ENCODE measurements around the gene ALX3.

The ALX3 gene

DNA sequence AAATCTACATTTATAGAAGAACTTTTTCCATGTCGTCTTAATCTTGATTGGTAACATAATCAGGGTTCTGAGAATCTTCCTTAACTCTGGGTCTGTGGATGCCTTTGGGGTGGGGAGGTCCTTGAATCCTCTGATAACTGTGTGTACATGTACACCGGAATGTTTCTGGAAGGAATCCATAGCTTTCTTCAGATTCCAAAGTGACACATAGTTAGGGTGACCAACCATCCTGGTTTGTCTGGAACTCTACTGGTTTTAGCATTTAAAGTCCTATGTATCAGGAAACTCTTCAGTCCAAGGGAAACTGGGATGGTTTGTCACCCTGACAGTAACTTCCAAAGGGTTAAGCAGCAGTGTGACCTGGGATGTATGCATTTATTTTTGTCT, 19.2 kb downstream of the ALX3 start:
- no peak for TF ChIP-seq POLR2A (IDR thresholded peaks at IDR 0.05; ENCODE audit: low read length)
- TF ChIP-seq GATA1 (IDR thresholded peaks at IDR 0.05; ENCODE audit: low read depth, low read length) = no peak

DNA sequence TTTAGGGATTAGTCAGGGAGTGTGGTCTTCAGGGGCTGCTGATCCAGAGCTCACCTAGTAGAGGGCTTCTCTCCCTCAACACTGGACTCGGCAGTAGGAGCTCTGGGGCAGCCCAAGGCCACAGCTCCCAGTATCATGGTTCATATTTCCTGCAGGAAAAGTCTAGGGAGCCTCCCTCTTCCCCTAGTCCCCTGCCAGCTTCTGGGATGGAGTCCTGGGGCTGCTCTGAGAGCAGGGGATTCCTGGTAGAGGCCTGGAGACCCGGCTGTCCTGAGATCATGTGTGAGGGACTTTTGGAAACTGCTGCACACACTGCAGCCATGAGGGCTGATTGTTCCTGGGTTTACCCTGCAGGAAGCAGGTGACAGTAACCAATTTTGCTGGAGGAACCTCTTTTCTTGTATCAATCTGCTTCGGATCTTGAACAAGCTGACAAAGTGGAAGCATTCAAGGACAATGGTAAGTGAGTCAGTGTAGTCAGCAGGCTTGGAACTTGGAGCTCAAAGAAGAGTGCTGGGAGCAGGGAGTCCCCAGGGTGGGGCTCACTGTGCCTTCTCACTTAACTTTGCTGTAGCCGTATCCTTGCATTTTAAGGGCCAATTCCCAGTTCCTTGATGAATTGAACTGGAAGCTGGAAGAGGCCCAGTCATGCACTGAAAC, 19.7 kb downstream of the ALX3 start:
- TF ChIP-seq GATA1 (IDR thresholded peaks at IDR 0.05; ENCODE audit: low read depth, low read length) (no peak), POLR2A (IDR thresholded peaks at IDR 0.05; ENCODE audit: low read length) (no peak)
- no peak for DNase-seq

More for the DNA sequence above, 19.2 kb downstream of the ALX3 start:
- DNase-seq = no peak

DNA sequence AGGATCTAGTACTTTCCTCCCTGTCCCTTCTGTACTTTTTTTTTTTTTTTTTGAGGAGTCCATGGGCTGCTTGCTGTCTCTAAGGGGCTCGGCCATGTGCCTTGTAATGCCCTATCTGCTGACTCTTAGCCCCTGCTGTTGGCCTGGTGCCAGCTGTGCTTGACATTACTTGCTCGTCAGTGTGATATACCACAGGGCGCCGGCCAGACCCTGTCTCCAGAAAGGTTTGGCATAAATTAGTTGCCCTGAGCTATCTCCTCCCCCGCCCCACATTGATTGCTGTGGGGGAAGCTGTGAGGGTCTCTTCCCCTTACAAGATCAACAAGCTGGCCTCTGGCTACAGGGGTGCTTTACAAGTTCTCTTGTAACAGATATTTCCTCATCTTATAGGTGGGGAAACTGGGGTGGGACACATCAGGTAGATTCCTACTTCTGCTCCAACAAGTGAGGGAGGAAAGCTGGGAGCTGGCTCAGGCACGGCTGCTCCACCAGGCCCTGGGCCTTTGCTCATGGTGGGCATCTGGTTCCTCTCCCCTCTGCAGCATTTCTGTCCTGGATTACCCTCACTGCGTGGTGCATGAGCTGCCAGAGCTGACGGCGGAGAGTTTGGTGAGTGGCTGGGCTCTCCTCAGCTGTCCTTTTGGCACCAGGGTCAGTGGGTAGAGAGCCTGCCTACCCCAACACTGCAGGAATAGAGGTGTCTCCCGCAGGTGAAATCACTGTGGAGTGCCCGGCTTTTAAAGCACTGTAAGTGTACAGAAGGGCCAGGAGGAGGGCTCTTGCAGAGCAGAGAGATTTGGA, 20.5 kb downstream of the ALX3 start:
- peak in 1 of 2 experiments; percentile 10 for DNase-seq
- no peak for TF ChIP-seq POLR2A (IDR thresholded peaks at IDR 0.05; ENCODE audit: low read length)
- TF ChIP-seq GATA1 (IDR thresholded peaks at IDR 0.05; ENCODE audit: low read depth, low read length) = no peak

DNA sequence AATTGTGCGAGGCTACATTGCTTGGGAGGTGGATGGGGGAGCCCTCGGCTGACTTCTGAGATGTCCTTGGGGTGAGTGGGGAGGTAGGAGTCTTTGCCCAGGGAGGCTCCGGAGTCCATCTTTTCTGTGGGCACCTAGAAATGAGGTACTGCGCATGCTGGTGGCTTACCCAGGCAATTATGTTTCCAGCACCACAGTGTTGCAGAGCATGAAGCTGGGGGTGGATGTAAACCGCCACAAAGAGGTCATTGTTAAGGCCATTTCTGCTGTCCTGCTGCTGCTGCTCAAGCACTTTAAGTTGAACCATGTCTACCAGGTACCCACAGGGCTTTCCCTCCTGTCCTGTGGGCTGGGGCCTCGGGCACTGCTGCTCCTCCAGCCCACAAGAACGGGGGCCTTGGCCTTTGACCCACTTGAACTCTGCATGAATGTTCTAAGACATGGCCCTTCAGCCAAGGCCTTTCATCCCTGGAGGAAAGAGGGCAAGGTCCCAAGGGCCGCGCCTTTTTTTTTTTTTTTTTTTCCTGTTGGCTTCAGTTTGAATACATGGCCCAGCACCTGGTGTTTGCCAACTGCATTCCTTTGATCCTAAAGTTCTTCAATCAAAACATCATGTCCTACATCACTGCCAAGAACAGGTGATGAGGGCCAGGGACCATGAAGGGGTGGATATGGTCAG, 21.4 kb downstream of the ALX3 start:
- no peak for TF ChIP-seq POLR2A (IDR thresholded peaks at IDR 0.05; ENCODE audit: low read length)
- no peak for TF ChIP-seq GATA1 (IDR thresholded peaks at IDR 0.05; ENCODE audit: low read depth, low read length)
- no peak for DNase-seq

DNA sequence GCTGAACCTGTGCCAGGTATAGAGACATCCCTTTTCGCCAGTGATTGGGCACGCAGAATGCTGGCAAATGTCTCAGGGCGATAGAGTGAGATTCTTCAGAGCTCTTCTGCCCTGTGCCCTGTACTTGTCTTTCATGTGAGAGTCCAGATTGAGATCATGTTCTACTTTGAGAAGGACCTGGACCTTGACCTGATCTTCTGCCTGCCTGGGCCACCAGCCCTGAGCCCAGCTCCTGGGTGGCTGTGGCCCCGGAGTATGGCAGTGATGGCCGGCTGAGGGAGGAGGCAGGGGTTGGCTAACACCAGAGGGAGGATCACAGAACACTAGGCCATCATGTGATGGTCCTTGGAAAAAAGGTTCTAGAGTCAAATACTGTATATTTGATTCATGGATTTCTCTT, 22.2 kb downstream of the ALX3 start:
- TF ChIP-seq GATA1 (IDR thresholded peaks at IDR 0.05; ENCODE audit: low read depth, low read length) (no peak), POLR2A (IDR thresholded peaks at IDR 0.05; ENCODE audit: low read length) (no peak)
- DNase-seq = no peak

DNA sequence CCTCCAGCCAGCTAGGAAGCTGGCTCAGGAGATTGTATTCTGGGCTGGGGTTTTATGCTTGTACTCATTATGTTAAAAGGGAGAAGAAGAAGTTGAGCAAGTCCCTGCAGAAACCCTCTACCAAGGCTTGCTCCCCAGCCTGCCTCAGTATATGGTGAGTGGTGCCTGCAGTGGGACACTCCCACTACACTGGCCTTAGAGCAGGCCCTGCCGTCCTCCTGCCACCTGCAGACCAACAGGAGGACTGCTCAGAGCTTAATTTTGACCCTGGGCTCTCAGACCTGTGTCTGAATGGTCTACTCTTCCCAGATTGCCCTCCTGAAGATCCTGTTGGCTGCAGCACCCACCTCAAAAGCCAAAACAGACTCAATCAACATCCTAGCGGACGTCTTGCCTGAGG, 23.0 kb downstream of the ALX3 start:
- TF ChIP-seq GATA1 (IDR thresholded peaks at IDR 0.05; ENCODE audit: low read depth, low read length) (no peak), POLR2A (IDR thresholded peaks at IDR 0.05; ENCODE audit: low read length) (no peak)
- no peak for DNase-seq

DNA sequence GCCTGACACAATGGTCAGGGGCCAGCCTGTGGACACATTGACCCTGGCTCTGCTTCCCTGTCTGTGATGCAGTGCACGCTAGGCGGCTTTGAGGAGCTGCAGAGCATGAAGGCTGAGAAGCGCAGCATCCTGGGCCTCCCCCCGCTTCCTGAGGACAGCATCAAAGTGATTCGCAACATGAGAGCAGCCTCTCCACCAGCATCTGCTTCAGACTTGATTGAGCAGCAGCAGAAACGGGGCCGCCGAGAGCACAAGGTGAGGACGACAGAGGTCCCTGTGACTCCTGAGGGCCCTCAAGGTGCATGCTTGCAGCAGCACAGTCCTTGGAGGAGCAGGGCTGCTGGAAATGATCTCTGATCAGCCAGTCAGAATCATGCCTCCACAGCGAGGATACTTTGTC, 27.5 kb downstream of the ALX3 start:
- TF ChIP-seq POLR2A (IDR thresholded peaks at IDR 0.05; ENCODE audit: low read length) (no peak), GATA1 (IDR thresholded peaks at IDR 0.05; ENCODE audit: low read depth, low read length) (no peak)
- no peak for DNase-seq

DNA sequence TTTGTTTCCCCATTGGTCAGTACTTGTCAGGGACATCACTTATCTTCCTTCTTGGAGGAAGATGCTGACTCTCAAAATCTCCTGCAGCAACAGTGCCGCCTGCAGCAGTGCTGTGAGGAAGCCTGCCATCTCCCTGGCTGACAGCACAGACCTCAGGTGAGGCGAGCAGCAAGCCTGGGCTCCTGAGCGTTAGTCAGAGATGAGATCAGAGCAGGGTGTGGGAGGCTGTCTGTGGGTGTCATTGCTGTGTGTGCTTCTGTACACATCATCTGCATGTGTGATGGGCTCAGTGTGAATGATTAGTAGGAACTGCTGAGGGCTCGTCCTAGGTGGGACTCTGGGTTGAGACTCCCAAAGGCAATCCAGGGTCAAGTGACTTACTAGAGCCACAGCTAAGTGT, 29.9 kb downstream of the ALX3 start:
- TF ChIP-seq POLR2A (IDR thresholded peaks at IDR 0.05; ENCODE audit: low read length) = no peak
- TF ChIP-seq GATA1 (IDR thresholded peaks at IDR 0.05; ENCODE audit: low read depth, low read length) = no peak
- DNase-seq = peak in 1 of 2 experiments; percentile 22

DNA sequence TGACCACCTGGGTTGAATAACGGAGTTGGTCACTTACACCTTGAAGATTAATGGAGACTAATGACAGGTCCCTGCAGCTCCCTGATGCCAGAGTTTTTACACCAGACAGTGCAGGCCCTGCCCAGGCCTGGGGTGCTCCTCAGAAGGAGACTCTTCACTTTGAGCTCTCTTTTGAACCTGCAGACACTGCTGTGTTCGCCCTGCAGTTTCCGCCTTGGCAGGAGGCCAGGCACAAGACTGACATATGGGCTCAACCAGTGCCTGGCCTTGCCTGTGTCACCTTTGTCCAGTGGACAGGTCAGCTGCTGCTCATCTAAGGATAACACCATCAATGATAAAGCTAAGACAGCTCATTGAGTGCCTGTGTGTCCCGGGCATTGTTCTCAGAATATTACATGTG, 30.8 kb downstream of the ALX3 start:
- peak in 1 of 2 experiments; percentile 8 for DNase-seq
- TF ChIP-seq GATA1 (IDR thresholded peaks at IDR 0.05; ENCODE audit: low read depth, low read length) (no peak), POLR2A (IDR thresholded peaks at IDR 0.05; ENCODE audit: low read length) (no peak)

DNA sequence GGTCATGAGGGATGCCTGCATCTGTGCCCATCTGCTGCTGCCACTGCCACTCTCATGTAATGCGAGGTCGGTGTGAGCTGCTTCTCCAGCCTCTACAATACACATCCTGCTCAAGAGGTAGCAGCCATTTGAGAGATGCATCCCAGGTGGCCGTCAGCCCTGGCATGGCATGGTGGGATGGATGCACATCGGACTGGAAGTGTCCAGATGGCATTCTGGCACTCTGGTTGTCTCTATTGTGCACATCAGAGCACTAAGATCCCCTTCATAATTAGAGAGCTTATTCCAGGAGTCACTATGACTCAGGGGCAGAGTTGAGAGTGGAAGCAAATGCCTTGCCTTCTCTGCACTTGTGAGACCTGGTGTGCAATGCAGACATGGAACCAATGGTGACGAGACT, 32.2 kb downstream of the ALX3 start:
- TF ChIP-seq GATA1 (IDR thresholded peaks at IDR 0.05; ENCODE audit: low read depth, low read length) (no peak), POLR2A (IDR thresholded peaks at IDR 0.05; ENCODE audit: low read length) (no peak)
- DNase-seq = no peak

DNA sequence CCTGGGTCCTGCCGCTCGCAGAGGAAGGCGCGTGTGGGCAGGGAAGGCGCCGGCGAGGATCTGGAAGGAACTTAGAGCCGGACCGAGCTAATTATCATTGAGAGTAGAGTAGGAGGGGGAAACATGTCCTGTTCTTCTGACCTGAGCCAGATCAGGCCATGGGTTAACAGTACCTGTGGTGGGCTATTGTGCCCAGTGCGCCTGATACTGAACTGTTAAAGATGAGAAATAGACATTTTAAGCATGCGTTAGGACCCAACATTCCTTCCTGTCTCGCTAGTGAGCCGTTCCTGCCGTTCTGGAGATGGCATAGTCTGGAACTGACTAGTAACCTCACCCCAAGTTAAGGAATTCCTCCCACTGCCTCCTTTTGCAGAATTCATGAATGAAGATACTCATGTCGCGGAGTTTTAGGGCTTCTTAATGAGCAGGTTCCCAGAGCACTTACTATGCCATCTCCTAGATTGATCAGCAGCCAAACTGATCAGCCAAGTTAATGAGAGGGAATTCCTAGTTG, 35.2 kb downstream of the ALX3 start:
- TF ChIP-seq GATA1 (IDR thresholded peaks at IDR 0.05; ENCODE audit: low read depth, low read length) = no peak
- TF ChIP-seq POLR2A (IDR thresholded peaks at IDR 0.05; ENCODE audit: low read length) = no peak
- DNase-seq = no peak

DNA sequence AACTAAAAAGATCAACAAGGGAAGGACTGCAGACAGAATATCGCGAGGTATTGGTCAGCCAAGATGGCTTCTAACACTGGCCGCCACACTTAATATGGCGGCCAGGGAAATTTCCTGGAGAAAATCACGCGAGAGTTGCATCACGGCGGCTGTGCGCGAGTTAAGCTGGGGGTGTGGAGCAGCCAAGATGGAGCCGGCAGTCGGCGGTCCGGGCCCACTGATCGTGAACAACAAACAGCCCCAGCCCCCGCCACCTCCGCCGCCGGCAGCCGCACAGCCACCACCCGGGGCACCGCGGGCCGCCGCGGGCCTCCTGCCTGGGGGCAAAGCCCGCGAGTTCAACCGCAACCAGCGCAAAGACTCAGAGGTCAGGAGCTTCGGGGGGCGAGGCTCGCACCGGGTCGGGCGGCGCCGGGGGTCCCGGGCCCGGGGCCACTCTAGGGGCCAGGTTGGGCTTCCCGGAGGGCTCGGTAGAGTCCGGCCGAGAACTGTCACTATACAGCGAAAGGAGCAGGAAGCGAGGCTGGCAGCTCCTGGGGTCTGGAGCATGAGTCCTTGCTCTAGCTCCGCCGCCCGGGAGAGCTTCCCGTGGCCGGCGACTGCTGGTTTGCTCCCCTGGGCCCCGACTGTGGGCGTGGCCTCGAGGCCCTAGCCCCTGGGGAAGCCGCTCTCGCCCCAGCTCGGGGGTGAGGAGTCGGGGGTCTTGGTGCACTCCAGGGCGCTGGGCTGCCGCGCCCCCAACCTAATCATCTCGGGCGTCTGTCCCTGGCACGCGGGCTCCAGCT, 35.8 kb downstream of the ALX3 start, which contains the start of gene STRIP1:
Gene STRIP1 (plus strand): TSS at position 174 of the 785 bp plus-strand sequence. CDS start 14 bp downstream, at position 188.
- peak; percentile 79 for TF ChIP-seq POLR2A (IDR thresholded peaks at IDR 0.05; ENCODE audit: low read length)
- TF ChIP-seq GATA1 (IDR thresholded peaks at IDR 0.05; ENCODE audit: low read depth, low read length) = no peak
- DNase-seq = peak; percentile 97 to 98

DNA sequence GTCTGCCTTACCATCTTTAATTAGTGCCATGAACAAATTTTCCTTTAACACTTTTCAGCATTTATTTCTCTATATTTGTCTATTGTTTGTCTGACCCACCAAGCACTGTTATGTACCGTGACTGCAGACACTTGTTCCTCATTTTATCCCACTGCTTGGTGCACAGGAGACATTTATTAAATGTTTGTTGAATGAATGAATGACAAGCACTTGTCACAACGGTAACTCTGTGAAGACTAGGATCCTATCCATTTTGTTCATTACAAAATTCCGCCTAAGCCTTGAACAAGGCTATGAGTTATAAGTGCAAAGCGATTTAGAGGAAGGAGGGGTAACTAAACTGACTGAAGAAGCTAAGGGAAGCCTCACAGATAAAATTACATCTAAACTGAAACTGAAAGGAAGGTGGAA, 36.4 kb downstream of the ALX3 start:
- DNase-seq = no peak
- TF ChIP-seq GATA1 (IDR thresholded peaks at IDR 0.05; ENCODE audit: low read depth, low read length) = no peak
- TF ChIP-seq POLR2A (IDR thresholded peaks at IDR 0.05; ENCODE audit: low read length) = no peak
